ENCODE measurements around the gene TMEM131L. TPM values are rescaled to one million over a fixed set of nuclear protein-coding genes. Genes with fewer than 3 reads are reported as not detected.
"Not testable (repeated sequence)": the region's sequence is repeated elsewhere in the genome, so short reads cannot be mapped to it uniquely, and the experiment has no call there.

TMEM131L gene
- polyA plus RNA-seq, 1 donor: 46.6 TPM

DNA sequence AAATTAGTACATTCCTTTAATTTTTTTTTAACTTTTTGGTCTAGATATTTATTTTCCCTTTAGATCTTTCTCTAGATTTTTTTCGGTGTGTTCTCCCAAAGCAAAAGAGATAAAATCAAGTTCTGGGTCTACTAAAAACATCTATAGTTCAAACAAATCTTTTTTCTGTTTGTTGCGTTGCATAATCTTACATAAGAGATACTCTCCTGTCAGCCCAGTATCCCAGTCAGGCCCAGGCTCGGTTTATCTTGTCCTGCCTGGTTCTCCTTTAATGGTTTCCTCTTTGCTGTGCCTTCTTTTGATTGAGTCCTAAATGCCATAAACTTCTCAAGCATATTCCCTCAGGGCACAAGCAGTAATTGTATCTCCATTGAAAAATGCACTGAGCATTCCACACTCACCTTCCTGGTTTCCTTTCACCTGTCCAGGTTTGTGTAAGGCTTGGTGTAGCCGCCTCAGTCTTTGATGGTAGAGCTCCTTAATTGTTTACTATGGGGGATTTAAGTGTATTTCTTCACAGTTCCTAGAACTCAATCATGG, 104.9 kb downstream of the TMEM131L start:
- no peak for DNase-seq (ENCODE audit: low read depth)

- DNase-seq (ENCODE audit: low read depth): no peak
Measured at GRCh38 chr4:153572609-153573008, 106.4 kb downstream of the TMEM131L start.

DNA sequence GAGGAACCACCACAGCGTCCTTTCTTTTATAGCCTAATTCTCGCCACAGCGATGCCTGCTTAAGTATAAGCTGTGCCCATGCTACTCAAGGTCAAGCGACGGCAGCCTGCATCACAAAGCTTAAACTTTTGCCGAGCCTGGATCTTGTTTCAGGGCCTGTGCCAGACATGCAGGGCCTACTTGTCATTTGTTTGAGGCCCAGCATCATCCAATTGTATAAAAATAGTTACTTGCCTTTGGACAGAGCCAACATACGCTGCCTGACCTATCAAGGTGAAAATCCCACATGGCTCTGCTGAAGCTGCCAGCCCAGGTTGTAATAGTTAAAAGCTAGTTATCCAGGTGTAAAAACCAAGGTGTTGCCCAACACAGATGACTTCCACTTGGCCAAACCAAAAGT, 107.1 kb downstream of the TMEM131L start:
- no peak for DNase-seq (ENCODE audit: low read depth)

- peak; percentile 78 for DNase-seq (ENCODE audit: low read depth)
Measured at GRCh38 chr4:153573881-153574802, 108.0 kb downstream of the TMEM131L start.

- no peak for DNase-seq (ENCODE audit: low read depth)
Measured at GRCh38 chr4:153576443-153576774, 110.2 kb downstream of the TMEM131L start.

DNA sequence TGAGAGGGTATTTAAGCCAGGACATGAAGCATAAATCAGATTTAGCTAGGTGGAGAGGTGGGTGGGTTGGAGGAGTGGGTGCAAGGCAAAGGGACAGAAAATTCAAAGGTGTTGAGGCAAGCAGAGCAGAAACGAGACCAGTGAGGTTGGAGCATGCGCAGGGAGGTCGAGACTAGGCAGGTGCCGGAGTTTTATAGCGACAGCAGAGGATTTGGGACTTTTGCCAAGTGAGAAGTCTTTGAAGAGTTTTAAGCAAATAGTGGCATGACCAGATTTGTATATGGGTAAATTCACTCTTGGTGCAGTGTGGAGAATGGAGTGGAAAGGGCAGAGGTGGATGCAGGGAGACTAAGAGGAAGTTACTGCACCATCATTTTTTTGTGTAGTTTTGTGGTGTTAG, 110.9 kb downstream of the TMEM131L start:
- DNase-seq (ENCODE audit: low read depth): no peak

DNA sequence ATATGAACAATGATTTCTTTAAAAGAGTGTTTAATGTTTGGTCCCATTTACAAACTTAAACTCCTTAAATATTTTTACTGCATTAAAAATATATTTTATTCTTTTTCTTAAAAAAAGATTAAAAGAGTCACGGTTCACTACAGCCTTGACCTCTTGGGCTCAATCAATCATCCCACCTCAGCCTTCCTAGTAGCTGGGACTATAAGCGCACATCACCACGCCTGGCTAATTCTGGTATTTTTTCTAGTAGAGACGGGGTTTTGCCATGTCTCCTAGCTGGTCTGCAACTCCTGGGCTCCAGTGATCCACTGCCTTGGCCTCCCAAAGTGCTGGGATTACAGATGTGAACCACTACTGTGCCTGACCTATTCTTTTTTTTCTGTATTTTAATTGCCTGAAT, 113.2 kb downstream of the TMEM131L start:
- DNase-seq (ENCODE audit: low read depth): no peak

DNA sequence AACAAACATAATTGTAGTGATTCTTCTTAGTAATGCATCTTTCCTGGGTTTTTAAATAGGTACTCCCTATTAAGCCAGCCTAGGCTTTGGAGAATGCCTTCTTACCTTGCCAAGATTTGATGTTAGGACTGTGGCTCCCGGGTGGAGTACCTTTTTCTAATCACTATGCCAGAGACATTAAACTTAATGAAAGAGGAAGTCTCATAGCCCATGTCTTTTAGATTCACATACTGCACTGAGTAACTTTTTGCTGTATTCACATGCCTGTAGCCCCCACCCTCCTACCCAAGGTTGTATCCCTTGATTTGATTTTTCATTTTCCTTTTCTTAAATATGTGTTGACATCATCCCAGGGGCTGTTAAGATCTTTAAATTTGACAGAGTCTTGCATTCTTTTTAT, 113.7 kb downstream of the TMEM131L start:
- DNase-seq (ENCODE audit: low read depth): no peak

DNA sequence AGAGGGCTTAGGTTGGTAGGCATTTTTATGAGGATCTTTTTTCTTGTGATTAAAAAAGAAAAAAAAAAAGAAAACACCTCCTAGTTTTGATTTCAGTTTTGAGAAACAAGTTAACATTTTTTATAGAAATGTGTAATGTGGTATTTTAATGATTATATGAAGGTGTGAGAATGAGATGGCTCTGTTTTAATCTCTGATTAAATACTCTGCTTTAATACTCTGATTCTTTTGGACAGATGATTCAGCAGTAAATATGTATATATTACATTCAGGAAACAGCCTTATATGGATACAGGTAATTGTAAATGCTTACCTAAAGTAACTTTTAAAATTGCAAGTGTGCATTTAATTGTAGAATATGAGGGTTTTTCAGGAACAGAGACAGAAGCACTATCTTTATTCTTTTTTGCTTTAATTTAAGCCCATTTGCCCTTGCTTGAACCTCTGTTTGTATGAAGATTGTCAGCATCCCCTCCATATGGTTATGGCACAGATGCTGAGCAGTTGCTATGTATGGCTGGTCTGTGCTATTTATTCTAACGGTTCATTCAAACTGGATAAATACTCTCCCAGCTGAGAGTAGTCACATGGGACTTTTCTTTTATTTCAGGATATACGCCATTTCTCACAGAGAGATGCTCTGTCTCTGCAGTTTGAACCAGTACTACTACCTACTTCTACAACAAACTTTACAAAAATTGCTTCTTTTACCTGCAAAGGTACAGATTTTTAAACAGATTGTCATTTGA, 117.0 kb downstream of the TMEM131L start:
- DNase-seq (ENCODE audit: low read depth): no peak

DNA sequence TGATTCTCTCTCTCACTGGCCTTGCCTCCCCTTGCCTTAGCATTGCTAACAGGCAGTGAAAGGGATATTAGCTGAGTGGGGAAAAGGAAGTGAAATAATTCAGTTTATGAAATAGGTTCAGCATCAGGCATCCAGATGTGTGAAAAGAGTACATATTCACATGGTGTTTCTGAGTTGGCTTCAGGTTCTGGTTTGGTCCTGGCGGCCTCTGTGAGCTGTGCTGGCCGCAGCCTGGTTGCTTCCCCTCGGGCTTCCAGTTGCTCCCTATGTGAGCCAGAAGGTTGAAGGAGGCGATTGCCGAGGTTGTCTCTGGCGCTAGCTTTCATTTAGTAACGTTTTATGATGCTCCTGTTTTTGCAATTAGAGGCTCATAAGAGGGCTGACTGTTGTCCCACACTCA, 118.9 kb downstream of the TMEM131L start:
- no peak for DNase-seq (ENCODE audit: low read depth)

DNA sequence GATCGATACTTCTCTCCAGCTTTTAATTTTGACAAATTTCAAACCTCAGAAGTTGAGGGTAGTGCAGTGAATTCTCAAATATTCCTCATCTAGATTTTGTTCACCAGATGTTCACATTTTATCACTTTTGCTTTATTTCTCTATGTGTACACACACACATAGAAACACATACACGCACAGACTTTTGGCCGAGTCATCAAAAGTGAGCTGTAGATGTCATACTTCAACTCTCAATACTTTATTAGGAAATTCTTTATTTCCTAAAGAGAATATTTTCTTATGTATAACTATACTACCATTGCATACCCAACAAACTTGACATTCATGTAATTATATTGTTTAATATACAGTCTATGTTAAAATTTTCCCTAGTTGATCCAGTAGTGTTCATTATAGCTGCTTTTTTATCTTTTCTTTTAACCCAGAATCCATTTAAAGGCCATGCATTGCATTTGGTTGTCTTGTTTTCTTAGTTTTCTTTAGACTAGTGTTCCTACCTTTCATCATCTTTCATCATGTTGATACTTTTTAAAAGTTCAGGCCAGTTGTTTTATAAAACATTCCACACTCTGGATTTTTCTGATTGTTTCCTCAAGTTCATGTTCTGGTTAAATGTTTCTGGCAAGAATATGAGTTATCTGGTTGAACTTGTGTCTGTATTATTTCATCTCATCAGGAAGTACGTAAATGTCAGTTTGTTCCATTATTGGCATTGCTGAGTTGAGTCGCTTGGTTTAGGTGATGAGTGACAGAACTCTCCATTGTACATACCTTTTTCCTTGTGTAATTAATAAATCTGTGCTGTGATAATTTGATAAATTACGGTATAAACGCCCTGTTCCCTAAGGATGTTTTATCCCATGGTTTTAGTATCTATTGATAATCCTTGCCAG, 123.8 kb downstream of the TMEM131L start:
- no peak for DNase-seq (ENCODE audit: low read depth)

DNA sequence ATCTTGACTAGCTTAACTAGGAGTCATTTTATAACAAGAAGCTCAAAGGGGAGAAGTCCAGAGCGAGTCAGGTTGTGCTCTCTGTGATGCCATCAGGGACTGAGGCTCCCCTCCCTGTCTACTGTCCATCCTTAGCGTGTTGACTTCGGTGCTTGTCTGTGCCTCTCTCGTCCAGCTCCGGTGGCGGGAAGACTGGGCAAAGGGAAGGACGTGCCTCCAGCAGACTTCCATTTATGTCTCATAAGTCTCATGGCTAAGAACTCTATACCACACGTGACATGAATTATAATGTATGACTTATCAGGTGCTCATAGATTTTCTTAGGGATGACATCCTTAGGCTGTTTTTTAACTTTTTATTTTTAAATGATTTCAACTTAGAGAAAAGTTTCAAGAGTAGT, 125.3 kb downstream of the TMEM131L start:
- DNase-seq (ENCODE audit: low read depth): no peak

GRCh38 chr4:153592064-153592463, 125.9 kb downstream of the TMEM131L start:
- no peak for DNase-seq (ENCODE audit: low read depth)

GRCh38 chr4:153593161-153593560, 127.0 kb downstream of the TMEM131L start:
- no peak for DNase-seq (ENCODE audit: low read depth)

DNA sequence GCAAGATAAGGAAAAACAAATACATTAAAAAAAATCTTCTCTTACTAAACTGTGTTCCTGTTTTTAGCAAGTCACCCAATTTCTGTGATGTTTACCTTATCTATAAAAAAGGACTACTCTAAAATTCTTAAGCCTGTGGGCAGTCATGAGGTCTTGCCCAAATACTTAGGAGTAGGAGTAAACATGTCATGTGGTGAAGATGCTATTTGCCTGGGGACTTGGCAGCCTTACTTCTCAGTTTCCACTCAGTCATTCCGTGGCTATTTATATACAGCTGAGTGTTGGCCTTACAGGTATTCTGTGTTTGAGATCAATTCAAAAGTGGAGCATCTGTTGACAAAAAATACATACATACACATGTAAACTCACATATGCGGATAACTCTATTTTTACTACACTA, 128.1 kb downstream of the TMEM131L start:
- no peak for DNase-seq (ENCODE audit: low read depth)

DNA sequence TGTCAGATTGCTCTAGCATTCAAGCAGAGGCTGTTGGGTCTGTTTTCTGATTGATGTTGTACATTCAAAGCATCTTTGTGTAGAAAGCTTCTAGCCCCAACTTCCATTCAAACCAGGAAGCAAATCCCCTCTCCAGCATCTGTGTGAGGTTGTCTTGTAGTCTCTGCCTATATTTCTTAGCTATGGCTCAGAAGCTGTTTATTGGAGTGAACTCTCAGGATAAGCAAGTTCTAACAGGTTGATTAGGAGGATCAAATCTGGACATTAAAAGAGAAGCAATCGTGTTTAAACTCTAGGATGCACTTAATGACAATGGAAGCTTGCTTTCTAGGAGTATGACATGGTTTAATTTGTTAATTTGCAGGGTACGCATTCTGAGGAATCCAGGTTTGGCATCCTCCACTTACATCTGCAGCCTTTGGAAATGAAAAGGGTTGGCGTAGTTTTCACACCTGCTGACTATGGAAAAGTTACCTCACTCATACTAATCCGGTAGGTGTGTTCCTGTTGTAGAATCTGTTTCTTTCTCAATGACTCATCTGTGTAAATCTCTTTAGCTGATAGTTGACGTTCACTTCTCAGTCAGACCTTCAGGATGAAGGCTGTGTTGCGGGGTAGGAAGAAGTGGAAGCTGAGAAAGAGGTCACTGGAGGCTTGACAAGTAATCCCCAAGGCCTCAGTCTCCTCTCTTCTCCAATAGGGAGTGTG, 129.9 kb downstream of the TMEM131L start:
- DNase-seq (ENCODE audit: low read depth): no peak

GRCh38 chr4:153602758-153603157, 136.6 kb downstream of the TMEM131L start:
- DNase-seq (ENCODE audit: low read depth): no peak

DNA sequence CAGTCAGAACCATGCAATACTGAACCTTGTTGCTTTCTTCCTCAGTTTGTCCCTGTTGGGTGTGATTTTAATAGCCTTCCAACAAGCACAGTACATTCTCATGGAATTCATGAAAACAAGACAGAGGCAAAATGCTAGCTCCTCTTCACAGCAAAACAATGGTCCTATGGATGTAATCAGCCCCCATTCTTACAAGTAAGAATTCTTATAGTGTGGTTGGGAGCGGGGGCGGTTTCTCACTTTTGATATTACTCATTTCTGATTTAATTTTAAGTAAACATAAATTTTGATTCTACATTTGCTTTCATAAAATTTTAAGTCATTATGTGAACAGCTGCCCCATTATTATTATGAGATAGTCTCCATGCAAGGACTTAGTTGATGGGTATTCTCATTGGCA, 137.1 kb downstream of the TMEM131L start:
- no peak for DNase-seq (ENCODE audit: low read depth)

DNA sequence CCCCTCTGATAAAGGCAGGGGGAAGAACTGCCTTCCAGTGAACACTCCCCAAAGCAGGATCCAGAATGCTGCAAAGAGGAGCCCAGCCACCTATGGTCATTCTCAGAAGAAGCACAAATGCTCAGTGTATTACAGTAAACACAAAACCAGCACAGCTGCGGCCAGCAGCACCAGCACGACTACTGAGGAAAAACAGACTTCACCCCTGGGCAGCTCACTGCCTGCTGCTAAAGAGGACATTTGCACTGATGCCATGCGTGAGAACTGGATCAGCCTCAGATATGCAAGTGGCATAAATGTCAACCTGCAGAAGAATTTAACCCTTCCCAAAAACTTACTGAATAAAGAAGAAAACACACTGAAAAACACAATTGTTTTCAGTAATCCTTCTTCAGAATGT, 137.7 kb downstream of the TMEM131L start:
- no peak for DNase-seq (ENCODE audit: low read depth)

- not testable (repeated sequence) for DNase-seq (ENCODE audit: low read depth)
Measured at GRCh38 chr4:153609070-153609469, 142.9 kb downstream of the TMEM131L start.
